ES-I3 (cell line): ENCODE data around the gene KIAA0319L.
"Not testable (repeated sequence)": the region's sequence is repeated elsewhere in the genome, so short reads cannot be mapped to it uniquely, and the experiment has no call there.

Experiments used
- H3K36me3 ChIP-seq: 2 replicates; pipeline ENCODE4 v1.6.1; 2013; ENCODE audit warnings: mild to moderate bottlenecking, low read length, control low read depth, moderate library complexity; ENCODE audit not compliant: insufficient read depth
- H3K4me1 ChIP-seq: 2 replicates; pipeline ENCODE4 v1.6.1; 2013; ENCODE audit warnings: mild to moderate bottlenecking, control low read depth, low read length; ENCODE audit not compliant: insufficient read depth
- H3K9ac ChIP-seq: 2 replicates; pipeline ENCODE4 v1.6.1; 2013; ENCODE audit warnings: low read depth, mild to moderate bottlenecking, low read length, moderate library complexity
- H3K9me3 ChIP-seq: 2 replicates; pipeline ENCODE4 v1.6.1; 2013; ENCODE audit warnings: mild to moderate bottlenecking, low read length, moderate library complexity; ENCODE audit not compliant: control insufficient read depth, insufficient read depth

KIAA0319L gene

DNA sequence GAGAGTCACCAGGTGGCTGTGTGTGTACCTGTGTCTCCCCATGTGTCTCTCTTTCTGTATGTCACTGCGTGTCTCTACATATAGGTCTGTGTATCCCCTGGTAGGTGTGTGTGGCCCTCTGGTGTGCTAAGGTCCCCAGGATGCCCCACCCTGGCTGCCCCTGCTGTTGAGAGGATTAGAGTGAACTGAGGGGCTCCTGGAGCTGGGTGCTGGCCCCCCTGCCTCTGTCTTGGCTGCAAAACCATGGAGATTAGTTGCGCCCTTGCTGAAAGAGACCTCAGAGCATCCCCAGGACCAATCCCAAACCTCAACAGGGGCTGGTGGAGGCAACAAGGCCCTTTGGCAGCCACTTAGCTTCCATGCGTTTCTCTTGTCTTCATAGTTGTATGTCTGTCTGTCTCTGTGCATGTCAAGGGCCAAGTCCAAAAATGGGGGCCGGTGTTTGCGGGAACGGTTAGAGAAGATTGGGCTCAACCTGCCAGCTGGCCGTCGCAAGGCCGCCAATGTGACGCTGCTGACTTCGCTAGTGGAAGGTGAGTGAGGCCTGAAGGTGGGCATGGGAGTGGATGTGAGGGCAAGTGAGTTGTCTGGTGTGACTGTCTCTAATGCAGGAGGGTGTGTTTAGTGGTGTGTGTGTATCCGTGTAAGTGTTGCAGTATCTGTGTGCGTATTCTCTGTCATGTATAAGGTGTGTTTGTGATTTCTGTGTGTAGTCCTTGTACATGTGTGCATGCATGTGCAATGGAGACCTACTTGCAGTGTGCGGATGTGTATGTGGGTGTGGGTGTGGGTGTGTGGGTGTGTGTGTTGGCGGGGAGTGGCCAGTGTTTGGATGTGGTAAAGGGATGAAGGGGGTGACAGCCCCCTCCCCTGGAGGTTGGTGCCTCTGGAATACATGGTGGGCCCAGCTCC is 32.6 kb upstream of the KIAA0319L start:
- H3K9ac ChIP-seq = no peak overlapping the region
- H3K36me3 ChIP-seq = no peaks in the 10 kb centered on the region
- no peaks in the 10 kb centered on the region for H3K9me3 ChIP-seq
- no peaks in the 10 kb centered on the region; the same call in 1 of the 2 replicates for H3K4me1 ChIP-seq

DNA sequence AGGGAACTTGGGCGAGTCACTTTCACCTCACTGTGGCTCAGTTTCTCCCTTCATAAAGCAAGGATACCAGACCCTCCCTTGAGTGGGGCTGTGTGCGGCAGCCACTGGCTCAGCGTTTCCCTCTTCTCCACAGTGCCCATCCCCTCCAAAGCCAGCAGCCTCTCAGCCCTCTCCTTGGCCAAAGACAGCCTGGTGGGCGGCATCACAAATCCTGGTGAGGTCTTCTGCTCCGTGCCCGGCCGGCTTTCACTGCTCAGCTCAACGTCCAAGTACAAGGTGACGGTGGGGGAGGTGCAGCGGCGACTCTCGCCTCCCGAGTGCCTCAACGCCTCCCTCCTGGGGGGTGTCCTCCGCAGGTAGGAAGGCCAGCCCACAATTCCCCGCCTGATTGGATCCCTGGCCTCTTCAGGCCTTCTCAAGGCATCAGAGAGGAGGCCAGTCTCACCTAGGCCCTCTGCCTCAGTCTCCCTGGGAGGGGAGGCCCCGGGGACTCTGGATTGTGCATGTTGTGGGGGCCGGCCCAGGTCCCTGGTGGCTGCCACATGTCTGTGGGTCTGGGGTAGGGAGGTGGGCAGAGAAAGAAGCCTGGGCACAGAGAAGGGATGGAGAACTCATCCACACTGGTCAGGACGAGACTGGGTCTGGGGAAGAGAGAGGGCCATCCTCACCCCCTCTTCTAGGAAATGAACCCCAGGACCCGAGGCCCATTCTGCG is 31.2 kb upstream of the KIAA0319L start:
- Histone ChIP-seq H3K36me3 (no peaks in the 10 kb centered on the region), H3K9me3 (no peaks in the 10 kb centered on the region), H3K4me1 (no peaks in the 10 kb centered on the region; the same call in 1 of the 2 replicates), H3K9ac (no peak overlapping the region)

DNA sequence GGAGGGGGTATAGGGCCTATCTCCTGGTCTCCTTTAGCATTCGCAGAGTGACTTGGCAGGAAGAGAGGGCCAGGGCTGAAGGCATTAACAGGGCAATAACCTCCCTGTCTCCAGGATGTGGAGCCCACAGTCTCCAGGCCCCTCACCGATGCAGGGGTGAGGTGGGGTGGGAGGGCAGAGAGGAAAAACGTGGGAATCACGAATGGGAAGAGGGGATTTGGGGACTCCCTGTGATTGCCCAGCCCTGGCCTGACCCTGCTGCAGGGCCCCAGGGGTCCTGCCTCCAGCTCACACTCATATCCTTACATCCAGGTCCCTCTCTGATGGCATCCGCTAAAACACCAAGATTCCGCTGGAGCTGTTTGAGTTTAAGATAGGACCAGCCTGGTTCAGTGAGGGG is 30.5 kb upstream of the KIAA0319L start:
- no peaks in the 10 kb centered on the region for H3K36me3 ChIP-seq

DNA sequence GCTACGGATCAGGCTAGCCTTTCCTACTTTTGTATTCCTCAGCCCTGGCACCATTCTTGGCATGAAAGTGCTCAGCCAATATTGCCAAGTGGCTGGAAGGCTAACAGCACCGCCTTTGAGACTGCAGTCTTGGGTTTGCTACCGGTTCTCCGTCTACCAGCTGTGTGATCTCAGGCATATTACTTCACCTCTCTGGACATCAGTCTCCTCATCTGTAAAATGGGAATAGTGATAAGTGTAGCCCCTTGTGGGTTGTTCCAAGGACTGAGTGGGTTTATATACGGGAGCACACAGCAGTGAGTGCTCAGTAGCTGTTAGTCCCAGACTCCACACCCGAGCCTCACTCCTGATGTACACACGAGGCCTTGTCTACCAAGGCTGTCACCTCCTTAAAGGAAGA is 29.6 kb upstream of the KIAA0319L start:
- Histone ChIP-seq H3K36me3 (no peaks in the 10 kb centered on the region), H3K9me3 (no peaks in the 10 kb centered on the region), H3K4me1 (no peaks in the 10 kb centered on the region; the same call in 1 of the 2 replicates), H3K9ac (no peak overlapping the region)

More for the DNA sequence above, 30.5 kb upstream of the KIAA0319L start:
- H3K4me1 ChIP-seq = no peaks in the 10 kb centered on the region; the same call in 1 of the 2 replicates
- H3K9me3 ChIP-seq = no peaks in the 10 kb centered on the region
- H3K9ac ChIP-seq = no peak overlapping the region

DNA sequence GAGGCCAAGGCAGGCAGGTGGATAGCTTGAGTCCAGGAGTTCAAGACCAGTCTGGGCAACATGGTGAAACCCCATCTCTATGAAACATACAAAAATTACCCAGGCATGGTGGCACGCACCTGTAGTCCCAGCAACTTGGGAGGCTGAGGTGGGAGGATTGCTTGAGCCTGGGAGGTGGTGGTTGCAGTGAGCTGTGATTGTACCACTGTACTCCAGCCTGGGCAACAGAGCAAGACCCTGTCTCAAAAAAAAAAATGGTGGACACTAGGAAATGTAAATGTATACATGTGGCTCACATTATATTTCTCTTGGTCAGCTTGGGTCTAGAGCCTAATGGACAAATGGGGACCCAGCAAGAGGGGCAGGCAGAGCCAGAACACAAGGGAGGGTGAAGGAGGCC is 28.6 kb upstream of the KIAA0319L start:
- H3K9ac ChIP-seq, H3K36me3 ChIP-seq, H3K4me1 ChIP-seq, H3K9me3 ChIP-seq: not testable (repeated sequence)

DNA sequence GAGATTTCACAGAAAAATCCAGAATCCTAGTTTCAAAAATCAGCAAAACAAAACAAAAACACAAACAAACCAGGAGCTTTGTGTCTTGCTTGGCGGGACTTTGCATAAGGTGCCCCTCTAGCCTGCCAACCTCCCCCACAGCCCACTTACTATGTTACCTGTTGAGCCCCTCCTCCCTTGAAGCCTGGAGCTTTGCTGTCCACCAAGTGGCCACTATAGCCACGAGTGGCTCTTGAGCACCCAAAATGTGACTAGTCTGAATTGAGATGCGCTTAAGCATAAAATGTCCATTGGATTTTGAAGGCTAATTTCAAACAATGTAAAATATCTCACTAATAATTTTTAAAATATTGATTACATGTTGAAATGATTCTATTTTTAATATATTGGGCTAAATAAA is 28.1 kb upstream of the KIAA0319L start:
- no peaks in the 10 kb centered on the region for H3K9me3 ChIP-seq
- H3K36me3 ChIP-seq = no peaks in the 10 kb centered on the region
- H3K4me1 ChIP-seq = no peaks in the 10 kb centered on the region; the same call in 1 of the 2 replicates
- no peak overlapping the region for H3K9ac ChIP-seq

DNA sequence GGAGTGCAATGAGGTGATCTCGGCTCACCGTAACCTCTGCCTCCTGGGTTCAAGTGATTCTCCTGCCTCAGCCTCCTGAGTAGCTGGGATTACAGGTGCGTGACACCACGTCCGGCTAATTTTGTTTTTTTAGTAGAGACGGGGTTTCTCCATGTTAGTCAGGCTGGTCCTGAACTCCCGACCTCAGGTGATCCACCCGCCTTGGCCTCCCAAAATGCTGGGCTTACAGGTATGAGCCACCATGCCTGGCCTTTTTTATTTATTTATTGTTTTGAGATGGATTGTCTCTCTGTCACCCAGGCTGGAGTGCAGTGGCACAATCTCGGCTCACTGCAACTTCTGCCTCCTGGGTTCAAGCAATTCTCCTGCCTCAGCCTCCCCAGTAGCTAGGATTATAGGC is 24.4 kb upstream of the KIAA0319L start:
- H3K9me3 ChIP-seq, H3K4me1 ChIP-seq, H3K36me3 ChIP-seq: not testable (repeated sequence)

DNA sequence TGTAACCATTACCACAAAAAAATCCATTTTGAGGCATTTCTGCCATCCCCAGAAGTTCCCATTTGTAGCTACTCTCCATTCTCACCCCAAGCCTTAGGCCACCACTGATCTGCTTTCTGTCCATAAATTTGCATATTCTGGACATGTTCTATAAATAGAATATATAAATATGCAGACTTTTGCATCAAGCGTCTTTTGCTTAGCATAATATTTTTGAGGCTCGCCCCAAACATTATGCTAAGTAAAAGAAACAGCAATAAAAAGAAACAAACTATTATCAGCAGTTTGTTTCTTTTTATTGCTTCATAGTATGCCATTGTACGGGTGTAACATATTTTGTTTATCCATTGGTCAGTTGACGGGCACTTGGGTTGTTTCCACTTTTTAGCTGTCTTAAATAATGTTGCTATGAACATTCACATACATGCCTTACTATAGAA is 23.8 kb upstream of the KIAA0319L start:
- no peaks in the 10 kb centered on the region for H3K36me3 ChIP-seq
- no peak overlapping the region for H3K9ac ChIP-seq
- no peaks in the 10 kb centered on the region for H3K9me3 ChIP-seq
- H3K4me1 ChIP-seq = peaks cover 7% of the 10 kb centered on the region

More for the DNA sequence above, 24.4 kb upstream of the KIAA0319L start:
- H3K9ac ChIP-seq = not testable (repeated sequence)

DNA sequence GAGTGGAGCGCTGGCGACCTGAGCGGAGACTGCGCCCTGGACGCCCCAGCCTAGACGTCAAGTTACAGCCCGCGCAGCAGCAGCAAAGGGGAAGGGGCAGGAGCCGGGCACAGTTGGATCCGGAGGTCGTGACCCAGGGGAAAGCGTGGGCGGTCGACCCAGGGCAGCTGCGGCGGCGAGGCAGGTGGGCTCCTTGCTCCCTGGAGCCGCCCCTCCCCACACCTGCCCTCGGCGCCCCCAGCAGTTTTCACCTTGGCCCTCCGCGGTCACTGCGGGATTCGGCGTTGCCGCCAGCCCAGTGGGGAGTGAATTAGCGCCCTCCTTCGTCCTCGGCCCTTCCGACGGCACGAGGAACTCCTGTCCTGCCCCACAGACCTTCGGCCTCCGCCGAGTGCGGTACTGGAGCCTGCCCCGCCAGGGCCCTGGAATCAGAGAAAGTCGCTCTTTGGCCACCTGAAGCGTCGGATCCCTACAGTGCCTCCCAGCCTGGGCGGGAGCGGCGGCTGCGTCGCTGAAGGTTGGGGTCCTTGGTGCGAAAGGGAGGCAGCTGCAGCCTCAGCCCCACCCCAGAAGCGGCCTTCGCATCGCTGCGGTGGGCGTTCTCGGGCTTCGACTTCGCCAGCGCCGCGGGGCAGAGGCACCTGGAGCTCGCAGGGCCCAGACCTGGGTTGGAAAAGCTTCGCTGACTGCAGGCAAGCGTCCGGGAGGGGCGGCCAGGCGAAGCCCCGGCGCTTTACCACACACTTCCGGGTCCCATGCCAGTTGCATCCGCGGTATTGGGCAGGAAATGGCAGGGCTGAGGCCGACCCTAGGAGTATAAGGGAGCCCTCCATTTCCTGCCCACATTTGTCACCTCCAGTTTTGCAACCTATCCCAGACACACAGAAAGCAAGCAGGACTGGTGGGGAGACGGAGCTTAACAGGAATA is 20.1 kb upstream of the KIAA0319L start:
- H3K9me3 ChIP-seq = no peaks in the 10 kb centered on the region
- H3K36me3 ChIP-seq = no peaks in the 10 kb centered on the region
- H3K9ac ChIP-seq = peak overlapping the region; percentile 57
- H3K4me1 ChIP-seq = peaks cover 20% of the 10 kb centered on the region

DNA sequence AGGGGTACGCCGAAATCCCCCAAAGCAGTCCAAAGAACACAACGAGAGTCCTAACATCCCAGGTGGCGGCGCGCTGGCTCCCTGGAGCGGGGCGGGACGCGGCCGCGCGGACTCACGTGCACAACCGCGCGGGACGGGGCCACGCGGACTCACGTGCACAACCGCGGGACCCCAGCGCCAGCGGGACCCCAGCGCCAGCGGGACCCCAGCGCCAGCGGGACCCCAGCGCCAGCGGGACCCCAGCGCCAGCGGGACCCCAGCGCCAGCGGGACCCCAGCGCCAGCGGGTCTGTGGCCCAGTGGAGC is 19.5 kb upstream of the KIAA0319L start:
- peak overlapping the region; percentile 57; the same call in 1 of the 2 replicates for H3K9ac ChIP-seq
- not testable (repeated sequence) for H3K9me3 ChIP-seq, H3K36me3 ChIP-seq
- H3K4me1 ChIP-seq = peaks cover 20% of the 10 kb centered on the region

DNA sequence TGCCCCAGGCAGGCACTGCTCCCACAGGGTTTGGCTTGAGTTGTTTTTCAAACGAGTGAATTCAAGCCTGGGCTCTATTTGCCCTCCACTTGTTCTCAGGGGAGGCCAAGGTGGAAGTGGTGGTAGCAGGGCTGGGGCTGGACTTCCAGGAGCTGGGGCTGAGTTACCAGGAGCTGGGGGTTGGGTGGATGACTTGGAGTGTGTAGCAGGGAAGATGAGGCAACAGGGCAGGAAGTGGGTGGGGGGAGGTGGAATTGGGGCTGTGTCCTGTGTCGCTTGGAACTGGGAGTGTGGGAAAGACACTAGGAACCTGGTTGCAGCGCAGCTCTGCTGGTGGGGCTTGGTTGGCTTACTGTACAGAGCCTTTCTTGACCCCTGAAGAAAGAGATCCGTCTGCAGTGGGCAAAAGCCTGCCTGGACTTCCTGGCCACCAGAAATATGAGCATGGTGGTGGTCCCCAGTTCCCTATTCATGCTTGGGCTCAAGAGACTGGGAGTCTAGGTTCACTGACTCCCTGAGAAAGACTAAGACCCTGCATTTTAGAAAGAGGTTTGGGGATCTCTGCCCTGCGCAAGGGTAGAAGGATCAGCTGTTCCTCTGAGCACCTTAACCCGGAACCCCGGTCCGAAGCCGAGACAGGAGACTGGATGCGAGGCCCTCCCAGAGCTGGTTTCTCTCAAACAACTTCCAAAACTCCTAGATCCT is 19.0 kb upstream of the KIAA0319L start:
- Histone ChIP-seq H3K9ac (peak overlapping the region; percentile 57; the same call in 1 of the 2 replicates), H3K9me3 (no peaks in the 10 kb centered on the region), H3K36me3 (no peaks in the 10 kb centered on the region), H3K4me1 (peaks cover 20% of the 10 kb centered on the region)

DNA sequence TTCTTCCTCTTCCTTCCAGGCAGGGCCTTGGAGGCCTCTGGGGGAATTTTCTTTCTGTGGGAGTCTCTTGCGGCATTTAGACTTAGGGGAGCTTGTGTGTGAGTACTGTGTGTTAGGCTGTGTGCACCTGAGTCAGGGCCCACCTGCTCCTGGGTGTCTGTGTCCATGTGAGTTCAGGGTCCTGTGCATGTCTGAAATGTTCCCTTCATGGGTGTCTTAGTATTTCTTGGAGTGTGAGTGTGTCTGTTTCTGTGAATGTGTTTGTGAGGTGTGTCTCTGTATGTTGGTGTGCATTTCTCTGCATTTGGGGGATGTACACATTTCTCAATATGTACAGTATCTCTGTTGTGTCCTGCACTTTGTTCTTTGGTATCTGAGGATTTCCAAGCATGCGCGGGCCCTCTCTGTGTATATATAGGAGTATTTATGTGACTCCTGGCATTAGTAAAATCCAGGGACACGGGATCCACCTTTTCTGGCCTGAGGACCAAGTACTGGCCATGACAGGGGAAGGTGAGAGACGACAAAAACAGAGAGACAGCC is 18.3 kb upstream of the KIAA0319L start:
- Histone ChIP-seq H3K4me1 (peaks cover 20% of the 10 kb centered on the region), H3K36me3 (no peaks in the 10 kb centered on the region), H3K9me3 (no peaks in the 10 kb centered on the region), H3K9ac (no peak overlapping the region)

DNA sequence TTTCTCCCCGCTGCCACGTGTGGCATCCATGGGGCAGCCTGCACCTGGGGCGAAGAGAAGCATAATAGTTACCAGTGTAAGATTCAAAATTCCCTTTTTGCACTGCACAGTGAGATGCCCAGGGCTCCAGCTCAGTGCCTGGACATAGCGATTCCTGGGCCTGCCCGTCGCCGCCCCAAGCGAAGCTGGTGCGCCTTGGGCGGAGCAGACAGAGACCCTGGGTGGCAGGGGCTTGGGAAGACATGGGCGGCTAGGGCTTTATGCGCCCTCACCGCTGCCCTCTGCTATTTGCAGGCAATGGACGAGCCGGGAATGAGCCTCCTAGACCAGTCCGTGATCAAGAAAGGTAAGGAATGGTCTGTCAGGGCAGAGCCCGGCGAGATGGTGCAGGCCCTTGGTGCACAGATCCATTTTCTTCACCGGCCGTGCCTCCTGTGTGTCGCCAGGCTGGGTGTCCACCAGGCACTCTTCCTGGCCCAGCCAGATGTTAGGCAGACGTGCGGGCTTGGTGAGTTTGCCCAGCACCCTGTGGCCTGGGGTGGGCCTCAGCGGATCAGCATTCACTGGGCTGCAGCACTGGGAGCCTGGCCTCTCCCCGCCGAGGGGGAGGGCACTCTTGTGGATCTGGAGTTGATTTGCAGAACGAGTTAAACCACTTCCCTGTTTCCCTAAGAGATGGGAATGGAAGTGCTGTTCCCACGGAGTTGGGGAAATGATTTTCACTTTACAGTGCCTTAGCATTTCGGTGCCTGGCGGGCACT is 17.6 kb upstream of the KIAA0319L start:
- Histone ChIP-seq H3K36me3 (no peaks in the 10 kb centered on the region), H3K9me3 (no peaks in the 10 kb centered on the region), H3K4me1 (peaks cover 20% of the 10 kb centered on the region), H3K9ac (no peak overlapping the region)
